Inflammatory macrophage treated with lipopolysaccharide for 4 hours (primary cell): ENCODE measurements around the gene MED31.
A peak's percentile ranks its signal among the peaks of the same experiment; 100 is the strongest.
"Not testable (repeated sequence)": the region's sequence is repeated elsewhere in the genome, so short reads cannot be mapped to it uniquely, and the experiment has no call there.

Experiments
- DNase-seq: peaks from one replicate; pipeline ENCODE4 v3.0.0-alpha.2; 2020

MED31 gene

DNA sequence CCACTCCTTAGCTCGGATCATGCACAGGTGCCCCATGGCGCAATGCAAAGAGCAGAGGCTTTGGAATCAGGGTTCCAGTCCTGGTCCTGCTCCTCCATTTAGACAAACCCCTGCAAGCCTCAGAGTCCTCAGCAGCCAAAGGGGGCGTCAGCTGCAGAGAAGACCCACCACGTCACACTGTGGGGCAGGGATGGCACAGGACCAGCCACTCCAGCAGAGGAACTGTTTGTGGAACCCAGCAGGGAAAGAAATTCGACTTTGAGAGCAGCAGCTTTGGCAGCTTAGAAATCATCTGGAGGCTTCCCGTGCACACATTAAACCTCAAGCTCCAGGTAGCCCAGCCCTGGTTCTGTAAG, 25.4 kb upstream of the MED31 start:
- no peak for DNase-seq

DNA sequence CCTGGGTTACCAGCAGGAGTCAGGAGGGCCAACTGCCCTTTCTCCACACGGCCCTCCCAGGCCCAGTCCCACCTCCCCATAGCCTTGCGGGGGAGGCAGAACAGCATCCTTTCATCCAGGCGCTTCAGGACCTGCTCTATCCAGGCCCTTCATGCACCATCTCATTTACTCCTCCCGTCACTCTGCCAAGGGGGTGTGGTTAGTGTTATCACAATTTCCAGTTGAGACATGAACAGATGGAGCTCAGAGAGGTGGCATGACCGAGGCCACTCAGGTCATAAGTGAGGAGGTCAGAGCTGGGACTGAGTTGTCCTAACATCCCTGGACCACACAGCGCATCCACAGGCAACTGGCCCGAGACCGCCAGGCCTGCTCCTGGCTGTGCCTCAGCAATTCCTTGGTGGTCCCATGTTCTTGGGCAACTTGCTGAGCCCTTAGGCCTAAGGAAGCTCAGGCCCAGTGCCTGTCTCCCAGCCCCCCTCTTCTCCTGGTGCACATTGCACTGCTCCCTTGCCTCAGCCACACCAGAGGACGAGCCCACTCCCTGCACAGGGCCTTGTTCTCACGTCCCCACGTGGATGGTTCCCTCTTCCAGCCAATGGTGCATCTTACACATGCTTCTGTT, 23.9 kb upstream of the MED31 start:
- no peak for DNase-seq

- no peak for DNase-seq
Measured at GRCh38 chr17:6674586-6674985, 23.2 kb upstream of the MED31 start.

- DNase-seq, result no peak
Measured at GRCh38 chr17:6671431-6671830, 20.0 kb upstream of the MED31 start.

DNA sequence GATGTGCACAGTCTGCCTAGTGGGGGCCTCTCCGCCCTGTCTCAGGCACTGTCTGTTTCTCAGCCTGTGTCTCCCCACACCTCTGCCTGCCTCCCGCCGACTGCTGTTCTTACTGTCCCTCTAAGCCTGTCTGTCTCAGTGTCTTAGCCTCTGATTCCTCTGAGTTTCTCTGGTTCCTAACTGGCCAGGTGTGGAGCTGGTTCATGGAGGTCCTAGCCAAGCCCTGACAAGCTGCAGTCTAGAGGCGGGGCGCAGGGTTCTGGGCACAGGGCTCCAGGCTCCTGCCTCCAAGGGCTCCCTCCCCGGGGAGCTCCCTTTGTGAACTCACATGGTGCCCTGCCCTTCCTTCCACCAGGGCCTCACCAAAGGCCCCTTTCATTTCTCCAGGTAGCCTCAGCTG, 19.6 kb upstream of the MED31 start:
- DNase-seq, result no peak

- no peak for DNase-seq
Measured at GRCh38 chr17:6670571-6670970, 19.2 kb upstream of the MED31 start.

DNA sequence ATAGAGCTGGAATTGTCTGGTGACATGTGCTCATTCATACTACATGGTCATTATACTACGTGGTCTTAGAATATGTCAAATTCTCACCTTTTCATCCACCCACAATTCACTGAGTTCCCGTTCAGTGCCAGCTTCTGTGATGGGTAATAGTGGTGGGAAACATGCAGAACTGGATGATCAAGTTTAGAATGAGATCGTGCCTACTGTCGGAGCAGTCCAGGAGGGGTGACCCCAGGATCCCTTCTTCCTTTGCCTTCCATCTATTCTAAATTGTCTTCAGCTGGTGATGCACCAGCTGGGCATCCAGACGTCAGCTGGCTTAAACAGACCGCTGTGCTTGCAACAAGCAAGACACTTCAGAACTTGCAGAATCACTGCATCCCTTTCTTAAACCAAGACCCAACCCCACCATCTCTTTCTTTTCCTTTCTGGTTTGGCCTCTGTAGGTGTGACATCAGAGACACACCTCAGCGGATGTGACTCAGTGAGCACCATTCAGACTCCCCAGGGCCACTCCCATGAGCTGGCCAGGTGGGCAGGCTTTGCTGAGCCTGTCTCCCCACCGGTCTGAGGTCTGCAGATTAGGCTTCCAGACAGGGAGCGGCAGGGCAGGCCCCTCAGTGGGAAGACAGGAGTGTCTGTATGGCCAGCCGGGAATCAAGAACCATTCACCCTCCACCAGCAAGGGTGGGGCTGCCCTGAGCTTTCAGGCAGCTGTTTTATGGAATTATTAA, 18.2 kb upstream of the MED31 start:
- DNase-seq, result no peak

GRCh38 chr17:6668727-6669425, 17.5 kb upstream of the MED31 start:
- DNase-seq, result no peak

DNA sequence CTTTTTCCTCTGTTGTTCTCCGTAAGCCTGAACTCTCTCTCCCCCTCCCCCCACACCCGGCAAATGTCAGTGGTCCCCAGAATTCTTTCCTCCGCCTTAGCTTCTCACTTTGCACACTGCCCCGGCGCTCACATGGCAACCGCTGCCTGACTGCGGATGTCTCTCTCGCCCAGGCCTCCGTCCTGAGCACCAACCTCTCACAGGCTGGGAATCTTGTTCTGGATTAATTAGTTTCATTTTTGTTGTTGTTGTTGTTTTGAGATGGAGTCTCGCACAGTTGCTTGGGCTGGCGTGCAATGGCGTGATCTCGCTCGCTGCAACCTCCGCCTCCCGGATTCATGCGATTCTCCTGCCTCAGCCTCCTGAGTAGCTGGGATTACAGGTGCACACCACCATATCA, 16.8 kb upstream of the MED31 start:
- no peak for DNase-seq

DNA sequence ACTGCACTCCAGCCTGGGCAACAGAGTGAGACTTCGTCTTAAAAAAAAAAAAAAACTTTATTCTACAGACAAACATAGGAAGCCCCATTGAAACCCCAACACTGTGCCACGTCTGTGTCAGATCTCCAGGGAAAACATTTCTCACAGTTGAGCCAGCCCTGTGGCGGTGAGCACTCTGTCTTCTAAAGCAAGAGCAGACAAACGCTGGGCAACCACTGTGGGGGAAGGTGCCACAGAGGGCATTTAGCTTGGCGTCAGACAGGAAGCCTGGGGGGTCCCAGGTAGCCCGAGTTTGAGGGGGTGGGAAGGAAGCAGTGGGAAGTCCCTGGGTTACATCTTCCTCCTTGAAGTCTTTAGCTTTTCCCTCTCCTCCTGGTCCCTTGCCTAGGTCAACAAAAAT, 16.1 kb upstream of the MED31 start:
- no peak for DNase-seq

DNA sequence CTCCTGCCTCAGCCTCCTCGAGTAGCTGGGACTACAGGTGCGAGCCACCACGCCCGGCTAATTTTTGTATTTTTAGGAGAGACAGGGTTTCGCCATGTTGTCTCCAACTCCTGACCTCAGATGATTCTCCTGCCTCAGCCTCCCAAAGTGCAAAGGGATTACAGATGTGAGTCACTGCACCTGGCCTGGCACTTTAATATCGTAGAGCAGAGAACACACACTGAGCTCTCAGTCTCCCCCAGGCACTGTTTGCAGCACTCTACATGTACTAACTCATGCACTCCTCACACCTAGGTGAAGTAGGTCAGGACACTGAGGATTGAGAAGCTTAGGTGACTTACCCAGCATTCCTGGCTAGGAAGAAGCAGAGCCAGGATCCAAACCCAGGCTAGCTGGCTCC, 15.2 kb upstream of the MED31 start:
- no peak for DNase-seq

- DNase-seq, result peak; percentile 72
Measured at GRCh38 chr17:6666077-6666521, 14.7 kb upstream of the MED31 start.

DNA sequence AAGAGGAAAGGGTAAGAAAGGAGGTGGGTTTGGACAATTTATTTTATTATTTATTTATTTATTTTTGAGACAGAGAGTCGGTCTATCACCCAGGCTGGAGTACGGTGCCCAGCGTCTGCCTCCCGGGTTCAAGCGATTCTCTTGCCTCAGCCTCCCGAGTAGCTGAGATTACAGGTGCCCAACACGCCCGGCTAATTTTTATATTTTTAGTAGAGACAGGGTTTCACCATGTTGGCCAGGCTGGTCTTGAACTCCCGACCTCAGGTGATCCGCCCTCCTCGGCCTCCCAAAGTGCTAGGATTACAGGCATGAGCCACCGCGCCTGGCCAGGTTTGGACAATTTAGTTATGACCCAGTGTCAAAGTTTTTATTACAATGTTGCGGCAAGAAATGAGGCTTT, 11.8 kb upstream of the MED31 start:
- not testable (repeated sequence) for DNase-seq

- DNase-seq, result no peak
Measured at GRCh38 chr17:6661464-6661848, 10.1 kb upstream of the MED31 start.

DNA sequence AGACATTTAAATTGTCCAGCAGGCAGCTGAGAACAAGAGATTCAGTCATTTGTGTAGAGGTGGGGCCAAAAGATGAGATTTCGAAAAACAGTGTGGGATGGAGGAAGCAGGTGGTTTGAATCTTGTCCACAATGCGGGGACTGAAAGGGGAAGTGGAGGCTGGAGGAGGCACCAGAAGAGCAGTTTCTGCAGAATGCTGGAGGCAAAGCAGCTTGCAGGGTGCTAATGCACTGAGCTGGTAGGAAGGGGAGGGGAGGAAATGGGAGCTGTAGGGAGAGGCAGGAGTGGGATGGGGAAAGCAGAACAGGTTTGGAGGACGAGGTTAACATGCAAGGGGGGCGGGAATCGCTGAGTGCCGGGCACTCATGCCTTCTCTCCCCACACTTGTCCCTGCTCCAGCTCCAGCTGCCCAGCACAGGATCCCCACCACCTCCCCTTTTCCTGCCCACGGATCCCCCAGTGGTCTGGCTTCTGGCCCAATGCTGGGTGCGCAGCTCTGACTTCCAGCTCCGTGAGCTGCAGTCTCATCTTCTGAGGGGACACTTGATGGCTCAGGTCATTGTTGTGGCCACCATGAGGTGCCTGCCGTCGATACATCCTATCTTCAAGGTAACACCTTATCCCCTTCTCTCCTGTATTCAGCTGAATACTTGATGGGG, 9.5 kb upstream of the MED31 start:
- DNase-seq, result peak; percentile 82

GRCh38 chr17:6660101-6660500, 8.7 kb upstream of the MED31 start:
- DNase-seq, result no peak

- not testable (repeated sequence) for DNase-seq
Measured at GRCh38 chr17:6658411-6658810, 7.0 kb upstream of the MED31 start.

- no peak for DNase-seq
Measured at GRCh38 chr17:6657633-6658287, 6.4 kb upstream of the MED31 start.

- DNase-seq, result not testable (repeated sequence)
Measured at GRCh38 chr17:6656797-6657632, 5.6 kb upstream of the MED31 start.

GRCh38 chr17:6655732-6656361, 4.4 kb upstream of the MED31 start:
- DNase-seq, result not testable (repeated sequence)

DNA sequence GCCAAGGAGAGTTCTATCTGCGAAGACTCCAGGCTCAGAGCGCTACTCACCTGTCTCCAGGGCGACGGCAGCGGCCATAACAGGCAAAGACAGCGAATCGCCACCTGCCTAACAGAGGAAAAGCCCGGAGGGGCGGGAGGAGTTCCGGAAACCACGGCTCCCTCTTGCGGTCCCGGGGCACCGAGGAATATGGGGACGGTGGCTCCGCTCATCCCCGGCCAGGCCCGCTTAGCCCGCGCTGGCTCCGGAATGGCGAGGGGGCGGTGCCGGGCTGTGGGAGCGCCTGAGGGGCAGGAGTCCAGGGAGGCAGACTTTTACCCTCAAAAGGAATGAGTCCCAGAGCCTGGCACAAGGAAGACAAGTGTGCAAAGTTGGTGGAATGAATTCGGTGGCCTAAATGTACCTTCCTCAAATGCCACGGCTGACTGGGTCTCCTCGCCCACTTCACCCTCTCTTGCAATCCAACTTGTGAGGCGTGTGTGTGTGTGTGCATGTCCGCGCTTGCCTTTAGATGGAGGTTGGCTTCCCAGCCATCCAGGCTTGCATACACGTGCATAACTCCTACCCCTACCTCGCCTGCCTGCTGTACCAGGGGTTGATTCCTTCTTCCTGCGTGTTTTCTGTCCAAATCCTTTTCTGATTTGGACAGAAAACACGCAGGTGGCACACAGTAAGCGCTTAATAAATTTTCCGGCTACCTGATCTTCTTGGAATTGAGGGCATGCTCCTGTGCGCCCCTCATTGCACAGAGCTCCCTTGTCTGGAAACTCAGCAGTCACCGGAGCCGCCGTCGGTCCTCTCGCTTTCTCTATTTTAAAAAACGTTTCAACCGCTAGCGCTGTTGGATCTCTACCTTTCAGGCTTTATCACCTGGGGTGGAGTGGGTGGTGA, 3.7 kb upstream of the MED31 start:
- DNase-seq, result no peak
